ENCODE data around the gene EMP3. TPM values are rescaled to one million over a fixed set of nuclear protein-coding genes. Genes with fewer than 3 reads are reported as not detected.
A peak's percentile ranks its signal among the peaks of the same experiment; 100 is the strongest.

Gene EMP3
- total and polyA plus RNA-seq, 2 of the 13 experiments (the other 11 are each of a cell fraction or from before 2014, with no cell fraction given): 2.2 to 7.8 TPM

- TF ChIP-seq CREB1 (IDR thresholded peaks at IDR 0.05) (no peak), CREB1 (CRISPR knock-in tag; IDR thresholded peaks at IDR 0.05) (no peak), NPAS2 (CRISPR knock-in tag; IDR thresholded peaks at IDR 0.05; ENCODE audit: borderline replicate concordance) (no peak), ZNF569 (CRISPR knock-in tag; IDR thresholded peaks at IDR 0.05; ENCODE audit: borderline replicate concordance) (no peak), ZUFSP (CRISPR knock-in tag; IDR thresholded peaks at IDR 0.05; ENCODE audit: borderline replicate concordance) (no peak), ZNF891 (CRISPR knock-in tag; IDR thresholded peaks at IDR 0.05) (no peak), ZFP36L2 (CRISPR knock-in tag; IDR thresholded peaks at IDR 0.05) (no peak), ZSCAN5A (CRISPR knock-in tag; IDR thresholded peaks at IDR 0.05; ENCODE audit: borderline replicate concordance) (no peak), ZNF749 (CRISPR knock-in tag; IDR thresholded peaks at IDR 0.05; ENCODE audit: borderline replicate concordance) (no peak), NFKBIZ (CRISPR knock-in tag; IDR thresholded peaks at IDR 0.05) (no peak), POLR2AphosphoS2 (IDR thresholded peaks at IDR 0.05; ENCODE audit: low read depth, low read length) (no peak), TEF (CRISPR knock-in tag; IDR thresholded peaks at IDR 0.05) (no peak), ZC3H13 (CRISPR knock-in tag; IDR thresholded peaks at IDR 0.05) (no peak), BHLHE40 (IDR thresholded peaks at IDR 0.05; ENCODE audit: low read length) (peak; percentile 50; the same call in 1 of the 2 replicates), ZNF550 (CRISPR knock-in tag; IDR thresholded peaks at IDR 0.05; ENCODE audit: borderline replicate concordance) (no peak), MYC (CRISPR knock-in tag; IDR thresholded peaks at IDR 0.05; ENCODE audit: borderline replicate concordance) (no peak), TMF1 (CRISPR knock-in tag; IDR thresholded peaks at IDR 0.05; ENCODE audit: low read depth) (no peak)
- TF ChIP-seq, protein P1, sequence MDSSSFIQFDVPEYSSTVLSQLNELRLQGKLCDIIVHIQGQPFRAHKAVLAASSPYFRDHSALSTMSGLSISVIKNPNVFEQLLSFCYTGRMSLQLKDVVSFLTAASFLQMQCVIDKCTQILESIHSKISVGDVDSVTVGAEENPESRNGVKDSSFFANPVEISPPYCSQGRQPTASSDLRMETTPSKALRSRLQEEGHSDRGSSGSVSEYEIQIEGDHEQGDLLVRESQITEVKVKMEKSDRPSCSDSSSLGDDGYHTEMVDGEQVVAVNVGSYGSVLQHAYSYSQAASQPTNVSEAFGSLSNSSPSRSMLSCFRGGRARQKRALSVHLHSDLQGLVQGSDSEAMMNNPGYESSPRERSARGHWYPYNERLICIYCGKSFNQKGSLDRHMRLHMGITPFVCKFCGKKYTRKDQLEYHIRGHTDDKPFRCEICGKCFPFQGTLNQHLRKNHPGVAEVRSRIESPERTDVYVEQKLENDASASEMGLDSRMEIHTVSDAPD (CRISPR knock-in tag; IDR thresholded peaks at IDR 0.05): peak; percentile 87
- TF ChIP-seq, protein P2, sequence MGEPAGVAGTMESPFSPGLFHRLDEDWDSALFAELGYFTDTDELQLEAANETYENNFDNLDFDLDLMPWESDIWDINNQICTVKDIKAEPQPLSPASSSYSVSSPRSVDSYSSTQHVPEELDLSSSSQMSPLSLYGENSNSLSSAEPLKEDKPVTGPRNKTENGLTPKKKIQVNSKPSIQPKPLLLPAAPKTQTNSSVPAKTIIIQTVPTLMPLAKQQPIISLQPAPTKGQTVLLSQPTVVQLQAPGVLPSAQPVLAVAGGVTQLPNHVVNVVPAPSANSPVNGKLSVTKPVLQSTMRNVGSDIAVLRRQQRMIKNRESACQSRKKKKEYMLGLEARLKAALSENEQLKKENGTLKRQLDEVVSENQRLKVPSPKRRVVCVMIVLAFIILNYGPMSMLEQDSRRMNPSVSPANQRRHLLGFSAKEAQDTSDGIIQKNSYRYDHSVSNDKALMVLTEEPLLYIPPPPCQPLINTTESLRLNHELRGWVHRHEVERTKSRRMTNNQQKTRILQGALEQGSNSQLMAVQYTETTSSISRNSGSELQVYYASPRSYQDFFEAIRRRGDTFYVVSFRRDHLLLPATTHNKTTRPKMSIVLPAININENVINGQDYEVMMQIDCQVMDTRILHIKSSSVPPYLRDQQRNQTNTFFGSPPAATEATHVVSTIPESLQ (CRISPR knock-in tag; conservative IDR thresholded peaks at IDR 0.05): no peak
- TF ChIP-seq, protein P3, sequence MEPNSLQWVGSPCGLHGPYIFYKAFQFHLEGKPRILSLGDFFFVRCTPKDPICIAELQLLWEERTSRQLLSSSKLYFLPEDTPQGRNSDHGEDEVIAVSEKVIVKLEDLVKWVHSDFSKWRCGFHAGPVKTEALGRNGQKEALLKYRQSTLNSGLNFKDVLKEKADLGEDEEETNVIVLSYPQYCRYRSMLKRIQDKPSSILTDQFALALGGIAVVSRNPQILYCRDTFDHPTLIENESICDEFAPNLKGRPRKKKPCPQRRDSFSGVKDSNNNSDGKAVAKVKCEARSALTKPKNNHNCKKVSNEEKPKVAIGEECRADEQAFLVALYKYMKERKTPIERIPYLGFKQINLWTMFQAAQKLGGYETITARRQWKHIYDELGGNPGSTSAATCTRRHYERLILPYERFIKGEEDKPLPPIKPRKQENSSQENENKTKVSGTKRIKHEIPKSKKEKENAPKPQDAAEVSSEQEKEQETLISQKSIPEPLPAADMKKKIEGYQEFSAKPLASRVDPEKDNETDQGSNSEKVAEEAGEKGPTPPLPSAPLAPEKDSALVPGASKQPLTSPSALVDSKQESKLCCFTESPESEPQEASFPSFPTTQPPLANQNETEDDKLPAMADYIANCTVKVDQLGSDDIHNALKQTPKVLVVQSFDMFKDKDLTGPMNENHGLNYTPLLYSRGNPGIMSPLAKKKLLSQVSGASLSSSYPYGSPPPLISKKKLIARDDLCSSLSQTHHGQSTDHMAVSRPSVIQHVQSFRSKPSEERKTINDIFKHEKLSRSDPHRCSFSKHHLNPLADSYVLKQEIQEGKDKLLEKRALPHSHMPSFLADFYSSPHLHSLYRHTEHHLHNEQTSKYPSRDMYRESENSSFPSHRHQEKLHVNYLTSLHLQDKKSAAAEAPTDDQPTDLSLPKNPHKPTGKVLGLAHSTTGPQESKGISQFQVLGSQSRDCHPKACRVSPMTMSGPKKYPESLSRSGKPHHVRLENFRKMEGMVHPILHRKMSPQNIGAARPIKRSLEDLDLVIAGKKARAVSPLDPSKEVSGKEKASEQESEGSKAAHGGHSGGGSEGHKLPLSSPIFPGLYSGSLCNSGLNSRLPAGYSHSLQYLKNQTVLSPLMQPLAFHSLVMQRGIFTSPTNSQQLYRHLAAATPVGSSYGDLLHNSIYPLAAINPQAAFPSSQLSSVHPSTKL (CRISPR knock-in tag; IDR thresholded peaks at IDR 0.05): peak; percentile 60
These were observed 29.9 kb upstream of the EMP3 start (continued) for GRCh38 chr19:48295458-48295857.
